HCT116 (cell line): ENCODE measurements around the gene ZBTB20. TPM values are rescaled to one million over a fixed set of nuclear protein-coding genes. Genes with fewer than 3 reads are reported as not detected.

Experiments
- ATAC-seq: fragments of 200-7000 bp; cut with Tn5 transposase; 2 replicates; pipeline ENCODE4 v1.9.1; 2020; ENCODE audit warnings: mild to moderate bottlenecking, moderate library complexity
- BruUV-seq: library from RNA; stranded (reverse); fragments of 400-500 nt; replicated peaks from 2 replicates; lab custom pipeline; 2021; lab: Mats Ljungman, UMichigan
- CTCF ChIA-PET: fragments of 300-600 bp; sonication (Branson Sonifier 250); formaldehyde crosslinking; loops from one replicate; lab custom pipeline; 2021; ENCODE audit warnings: antibody characterized with exemption; lab: Charles Lee
- POLR2A ChIA-PET: fragments of 300-600, 350-600 bp; sonication (Branson Sonifier 250); formaldehyde crosslinking; loops from one replicate; lab custom pipeline; 2021; ENCODE audit warnings: antibody characterized with exemption; lab: Charles Lee
- RAD21 ChIA-PET, 2 experiments: fragments of 300-600 bp; sonication (Branson Sonifier 250); formaldehyde crosslinking; loops; one replicate each; lab custom pipeline; 2023; ENCODE audit warnings: low total read pairs in 2 of 2; ENCODE audit not compliant: uncharacterized antibody in 2 of 2, unreplicated experiment in 2 of 2, low non-redundant PET in 1 of 2; lab: Charles Lee
- DNase-seq: peaks from one replicate; pipeline ENCODE4 v3.0.0-alpha.2; 2010; ENCODE audit warnings: low read depth, low spot score
- H2AFZ ChIP-seq: fragments of 200-600 bp; shearing (Covaris generic), sonication (generic); 2 replicates; pipeline ENCODE4 v1.6.1; 2017; ENCODE audit warnings: low read depth, mixed run types, mixed read lengths, antibody characterized with exemption, low read length; ENCODE audit not compliant: poor library complexity, severe bottlenecking
- H3K27ac ChIP-seq: 2 replicates; pipeline ENCODE4 v1.5.1; 2012; ENCODE audit warnings: low read depth, low read length
- H3K27me3 ChIP-seq: fragments of 200-600 bp; sonication (generic); 2 replicates; pipeline ENCODE4 v1.6.1; 2016; ENCODE audit warnings: mixed run types, low read length, mixed read lengths; ENCODE audit not compliant: insufficient read depth
- H3K36me3 ChIP-seq, 2 experiments: fragments of 200-500 bp in 1 of 2; fragments of 200-600 bp in 1 of 2; sonication (Bioruptor generic) in 1 of 2; sonication (generic) in 1 of 2; 2 replicates each; pipeline versions ENCODE4 v1.5.1 to v1.6.1; 2014 to 2016; ENCODE audit warnings: low read length in 2 of 2, inconsistent platforms in 1 of 2, mixed read lengths in 1 of 2, mixed run types in 1 of 2; ENCODE audit not compliant: insufficient read depth in 2 of 2, control insufficient read depth in 1 of 2
- H3K4me1 ChIP-seq, 2 experiments: fragments of 200-600 bp in 1 of 2; sonication (generic) in 1 of 2; 2 replicates each; pipeline versions ENCODE4 v1.5.1 to v1.6.1; 2012 to 2017; ENCODE audit warnings: low read length in 2 of 2, inconsistent platforms in 1 of 2, mild to moderate bottlenecking in 1 of 2, mixed read lengths in 1 of 2, mixed run types in 1 of 2, moderate library complexity in 1 of 2; ENCODE audit not compliant: insufficient read depth in 2 of 2, control insufficient read depth in 1 of 2
- H3K4me2 ChIP-seq: fragments of 200-600 bp; sonication (generic); 2 replicates; pipeline ENCODE4 v1.6.1; 2017; ENCODE audit warnings: mixed run types, low read length, mixed read lengths
- H3K4me3 ChIP-seq, 2 experiments: fragments of 200-600 bp in 1 of 2; sonication (generic) in 1 of 2; replicated peaks in 1 of 2; 2 replicates each; pipeline ENCODE4 v1.5.1; 2011 to 2016; ENCODE audit warnings: low read length in 2 of 2, control low read depth in 1 of 2, low read depth in 1 of 2, mild to moderate bottlenecking in 1 of 2, mixed read lengths in 1 of 2, mixed run types in 1 of 2
- H3K79me2 ChIP-seq: fragments of 200-600 bp; sonication (generic); 2 replicates; pipeline ENCODE4 v1.6.1; 2017; ENCODE audit warnings: mild to moderate bottlenecking, mixed run types, low read length, moderate library complexity, mixed read lengths; ENCODE audit not compliant: insufficient read depth
- H3K9ac ChIP-seq: fragments of 200-600 bp; sonication (generic); 2 replicates; pipeline ENCODE4 v1.6.1; 2016; ENCODE audit warnings: low read length, mixed read lengths
- H3K9me2 ChIP-seq: fragments of 200-600 bp; sonication (generic), shearing (Covaris generic); 2 replicates; pipeline ENCODE4 v1.6.1; 2017; ENCODE audit warnings: mixed run types, mild to moderate bottlenecking, moderate library complexity; ENCODE audit not compliant: insufficient read depth
- H3K9me3 ChIP-seq, 2 experiments: fragments of 200-500 bp in 1 of 2; fragments of 200-600 bp in 1 of 2; sonication (Bioruptor generic) in 1 of 2; sonication (generic) in 1 of 2; 2 replicates each; pipeline ENCODE4 v1.6.1; 2014 to 2017; ENCODE audit warnings: low read length in 2 of 2, mixed read lengths in 2 of 2, inconsistent platforms in 1 of 2, low read depth in 1 of 2, mild to moderate bottlenecking in 1 of 2, mixed run types in 1 of 2, moderate library complexity in 1 of 2; ENCODE audit not compliant: control insufficient read depth in 1 of 2, insufficient read depth in 1 of 2
- H4K20me1 ChIP-seq: fragments of 200-600 bp; sonication (generic), shearing (Covaris generic); 2 replicates; pipeline ENCODE4 v1.6.1; 2017; ENCODE audit warnings: mixed run types, mild to moderate bottlenecking, moderate library complexity; ENCODE audit not compliant: insufficient read depth
- CBX3 ChIP-seq: IDR thresholded peaks from 2 replicates; pipeline ENCODE4 v1.6.1; 2012; ENCODE audit warnings: low read depth
- CEBPB ChIP-seq: IDR thresholded peaks from 2 replicates; pipeline ENCODE4 v1.6.1; 2012; ENCODE audit warnings: low read depth
- EGR1 ChIP-seq: IDR thresholded peaks from 2 replicates; pipeline ENCODE4 v1.6.1; 2012; ENCODE audit warnings: low read depth
- EZH2 ChIP-seq: fragments of 200-600 bp; sonication (generic); IDR thresholded peaks from 2 replicates; pipeline ENCODE4 v1.6.1; 2017; ENCODE audit warnings: antibody characterized with exemption, mixed run types
- EZH2phosphoT487 ChIP-seq: fragments of 200-600 bp; IDR thresholded peaks from 2 replicates; pipeline ENCODE4 v1.6.1; 2018; ENCODE audit warnings: antibody characterized with exemption, borderline replicate concordance
- FOSL1 ChIP-seq: IDR thresholded peaks from 2 replicates; pipeline ENCODE4 v1.6.1; 2012; ENCODE audit warnings: low read depth
- JUND ChIP-seq: IDR thresholded peaks from 2 replicates; pipeline ENCODE4 v1.6.1; 2012
- POLR2A ChIP-seq: IDR thresholded peaks from 2 replicates; pipeline ENCODE4 v1.7.0; 2011; ENCODE audit warnings: borderline replicate concordance; ENCODE audit not compliant: insufficient read depth, insufficient read length; ENCODE audit errors: extremely low read depth
- POLR2AphosphoS5 ChIP-seq: IDR thresholded peaks from 2 replicates; pipeline ENCODE4 v1.6.1; 2011; ENCODE audit warnings: mild to moderate bottlenecking, low read depth, low read length, moderate library complexity
- RAD21 ChIP-seq: IDR thresholded peaks from 2 replicates; pipeline ENCODE4 v1.6.1; 2012; ENCODE audit warnings: low read depth, mild to moderate bottlenecking
- SIN3A ChIP-seq: IDR thresholded peaks from 2 replicates; pipeline ENCODE4 v1.6.1; 2012; ENCODE audit warnings: low read depth
- SP1 ChIP-seq: IDR thresholded peaks from 2 replicates; pipeline ENCODE4 v1.6.1; 2012; ENCODE audit warnings: low read depth
- TCF7L2 ChIP-seq: IDR thresholded peaks from 2 replicates; pipeline ENCODE4 v1.7.0; 2011; ENCODE audit warnings: borderline replicate concordance, inconsistent platforms; ENCODE audit not compliant: insufficient read depth, insufficient read length; ENCODE audit errors: extremely low read depth
- YY1 ChIP-seq: IDR thresholded peaks from 2 replicates; pipeline ENCODE4 v1.6.1; 2011; ENCODE audit warnings: low read length, low read depth, moderate library complexity, mild to moderate bottlenecking; ENCODE audit not compliant: insufficient replicate concordance; ENCODE audit errors: extremely low read depth
- intact Hi-C: fragments of 100-400 bp; cut with micrococcal nuclease; formaldehyde crosslinking; loops from 2 replicates; pipeline ENCODE4 v1.10.0; 2022
- total RNA-seq: library from RNA; stranded (reverse); gene quantifications from one replicate; pipeline ENCODE4 v1.2.1, GENCODE V29; 2021; ENCODE audit not compliant: unreplicated experiment
- TF ChIP-seq, protein P1 (sequence below): IDR thresholded peaks from 2 replicates; pipeline ENCODE4 v1.6.1; 2012
- TF ChIP-seq, protein P2 (sequence below): IDR thresholded peaks from 2 replicates; pipeline ENCODE4 v1.6.1; 2012
- TF ChIP-seq, protein P3 (sequence below): IDR thresholded peaks from 2 replicates; pipeline ENCODE4 v1.6.1; 2012; ENCODE audit warnings: low read depth
- TF ChIP-seq, protein P4 (sequence below): IDR thresholded peaks from 2 replicates; pipeline ENCODE4 v1.6.1; 2011; ENCODE audit warnings: mild to moderate bottlenecking, low read length, moderate library complexity; ENCODE audit not compliant: insufficient replicate concordance; ENCODE audit errors: extremely low read depth

Gene ZBTB20
- total RNA-seq, 1 experiment from 2014 or later: 42.1 TPM

DNA sequence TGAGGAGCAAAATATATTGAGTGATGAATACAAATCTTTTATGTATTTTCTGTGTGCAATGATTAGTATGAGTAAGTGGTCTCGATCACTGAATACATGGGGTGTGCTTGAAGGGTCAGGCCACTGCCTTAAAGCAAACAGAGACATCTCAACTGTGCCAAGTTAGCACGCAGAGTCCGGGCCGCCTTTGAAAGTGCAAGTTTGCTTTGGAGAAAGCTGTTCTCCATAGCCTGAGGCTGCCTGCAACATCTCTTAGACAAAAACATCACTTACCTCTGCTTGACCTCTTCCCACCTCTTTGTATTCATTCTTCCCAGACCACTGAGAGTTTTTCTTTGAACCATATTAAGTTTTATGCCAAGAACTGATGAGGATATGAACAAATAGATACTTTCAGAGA lies 267.0 kb downstream of the ZBTB20 start:
- CTCF ChIA-PET: no interaction called here
- peak; percentile 78 for ATAC-seq
- Histone ChIP-seq H3K9ac (peak overlapping the region; percentile 48), H3K27me3 (no peaks in the 10 kb centered on the region), H3K9me2 (no peaks in the 10 kb centered on the region), H3K36me3 (no peaks in the 10 kb centered on the region), H3K4me3 (peak overlapping the region in 1 of 2 experiments; percentile 46; a peak in 1 of 4 replicates), H2AFZ (no peak overlapping the region), H3K27ac (peak overlapping the region; percentile 96), H4K20me1 (no peaks in the 10 kb centered on the region), H3K79me2 (no peaks in the 10 kb centered on the region), H3K4me1 (peaks cover 41 to 53% of the 10 kb centered on the region in 2 experiments), H3K9me3 (no peaks in the 10 kb centered on the region), H3K4me2 (peak overlapping the region; percentile 75)
- peak; percentile 91 for DNase-seq
- TF ChIP-seq JUND (peak; percentile 62), FOSL1 (peak; percentile 52), TCF7L2 (peak; percentile 92), YY1 (peak; percentile 14), CEBPB (peak; percentile 82), SIN3A (peak; percentile 38; the same call in 1 of the 2 replicates), SP1 (peak; percentile 89), POLR2A (no peak), EZH2 (no peak), POLR2AphosphoS5 (peak; percentile 45; the same call in 1 of the 2 replicates), RAD21 (peak; percentile 29), EZH2phosphoT487 (no peak), EGR1 (no peak), CBX3 (peak; percentile 62; the same call in 1 of the 2 replicates)
- TF ChIP-seq, protein P1, sequence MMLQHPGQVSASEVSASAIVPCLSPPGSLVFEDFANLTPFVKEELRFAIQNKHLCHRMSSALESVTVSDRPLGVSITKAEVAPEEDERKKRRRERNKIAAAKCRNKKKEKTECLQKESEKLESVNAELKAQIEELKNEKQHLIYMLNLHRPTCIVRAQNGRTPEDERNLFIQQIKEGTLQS: no peak
- TF ChIP-seq, protein P2, sequence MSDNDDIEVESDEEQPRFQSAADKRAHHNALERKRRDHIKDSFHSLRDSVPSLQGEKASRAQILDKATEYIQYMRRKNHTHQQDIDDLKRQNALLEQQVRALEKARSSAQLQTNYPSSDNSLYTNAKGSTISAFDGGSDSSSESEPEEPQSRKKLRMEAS: peak; percentile 49; the same call in 1 of the 2 replicates
- TF ChIP-seq, protein P3, sequence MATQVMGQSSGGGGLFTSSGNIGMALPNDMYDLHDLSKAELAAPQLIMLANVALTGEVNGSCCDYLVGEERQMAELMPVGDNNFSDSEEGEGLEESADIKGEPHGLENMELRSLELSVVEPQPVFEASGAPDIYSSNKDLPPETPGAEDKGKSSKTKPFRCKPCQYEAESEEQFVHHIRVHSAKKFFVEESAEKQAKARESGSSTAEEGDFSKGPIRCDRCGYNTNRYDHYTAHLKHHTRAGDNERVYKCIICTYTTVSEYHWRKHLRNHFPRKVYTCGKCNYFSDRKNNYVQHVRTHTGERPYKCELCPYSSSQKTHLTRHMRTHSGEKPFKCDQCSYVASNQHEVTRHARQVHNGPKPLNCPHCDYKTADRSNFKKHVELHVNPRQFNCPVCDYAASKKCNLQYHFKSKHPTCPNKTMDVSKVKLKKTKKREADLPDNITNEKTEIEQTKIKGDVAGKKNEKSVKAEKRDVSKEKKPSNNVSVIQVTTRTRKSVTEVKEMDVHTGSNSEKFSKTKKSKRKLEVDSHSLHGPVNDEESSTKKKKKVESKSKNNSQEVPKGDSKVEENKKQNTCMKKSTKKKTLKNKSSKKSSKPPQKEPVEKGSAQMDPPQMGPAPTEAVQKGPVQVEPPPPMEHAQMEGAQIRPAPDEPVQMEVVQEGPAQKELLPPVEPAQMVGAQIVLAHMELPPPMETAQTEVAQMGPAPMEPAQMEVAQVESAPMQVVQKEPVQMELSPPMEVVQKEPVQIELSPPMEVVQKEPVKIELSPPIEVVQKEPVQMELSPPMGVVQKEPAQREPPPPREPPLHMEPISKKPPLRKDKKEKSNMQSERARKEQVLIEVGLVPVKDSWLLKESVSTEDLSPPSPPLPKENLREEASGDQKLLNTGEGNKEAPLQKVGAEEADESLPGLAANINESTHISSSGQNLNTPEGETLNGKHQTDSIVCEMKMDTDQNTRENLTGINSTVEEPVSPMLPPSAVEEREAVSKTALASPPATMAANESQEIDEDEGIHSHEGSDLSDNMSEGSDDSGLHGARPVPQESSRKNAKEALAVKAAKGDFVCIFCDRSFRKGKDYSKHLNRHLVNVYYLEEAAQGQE: no peak
- TF ChIP-seq, protein P4, sequence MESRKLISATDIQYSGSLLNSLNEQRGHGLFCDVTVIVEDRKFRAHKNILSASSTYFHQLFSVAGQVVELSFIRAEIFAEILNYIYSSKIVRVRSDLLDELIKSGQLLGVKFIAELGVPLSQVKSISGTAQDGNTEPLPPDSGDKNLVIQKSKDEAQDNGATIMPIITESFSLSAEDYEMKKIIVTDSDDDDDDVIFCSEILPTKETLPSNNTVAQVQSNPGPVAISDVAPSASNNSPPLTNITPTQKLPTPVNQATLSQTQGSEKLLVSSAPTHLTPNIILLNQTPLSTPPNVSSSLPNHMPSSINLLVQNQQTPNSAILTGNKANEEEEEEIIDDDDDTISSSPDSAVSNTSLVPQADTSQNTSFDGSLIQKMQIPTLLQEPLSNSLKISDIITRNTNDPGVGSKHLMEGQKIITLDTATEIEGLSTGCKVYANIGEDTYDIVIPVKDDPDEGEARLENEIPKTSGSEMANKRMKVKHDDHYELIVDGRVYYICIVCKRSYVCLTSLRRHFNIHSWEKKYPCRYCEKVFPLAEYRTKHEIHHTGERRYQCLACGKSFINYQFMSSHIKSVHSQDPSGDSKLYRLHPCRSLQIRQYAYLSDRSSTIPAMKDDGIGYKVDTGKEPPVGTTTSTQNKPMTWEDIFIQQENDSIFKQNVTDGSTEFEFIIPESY: no peak
- intact Hi-C loops: no loop called here
- BruUV-seq: no TSS peak
- RAD21 ChIA-PET: no interaction called here
- POLR2A ChIA-PET: no interaction called here
